Measurements from ENCODE around the gene ELN.

The ELN gene

GRCh38 chr7:74074770-74075169 is 46.8 kb downstream of the ELN start:
- Histone ChIP-seq H3K36me3 (ENCODE audit: control insufficient read depth, low read depth, low read length) (no peaks in the 10 kb centered on the region), H3K4me3 (ENCODE audit: low read length) (no peak overlapping the region), H3K9ac (ENCODE audit: low read length) (no peak overlapping the region), H3K4me1 (ENCODE audit: control insufficient read depth, low read depth, low read length) (peaks cover 7% of the 10 kb centered on the region), H3K27me3 (ENCODE audit: control insufficient read depth, insufficient read depth, low read length) (no peaks in the 10 kb centered on the region), H3K27ac (ENCODE audit: low read length) (no peak overlapping the region), H3K9me3 (ENCODE audit: control insufficient read depth, low read depth, low read length) (no peaks in the 10 kb centered on the region)

DNA sequence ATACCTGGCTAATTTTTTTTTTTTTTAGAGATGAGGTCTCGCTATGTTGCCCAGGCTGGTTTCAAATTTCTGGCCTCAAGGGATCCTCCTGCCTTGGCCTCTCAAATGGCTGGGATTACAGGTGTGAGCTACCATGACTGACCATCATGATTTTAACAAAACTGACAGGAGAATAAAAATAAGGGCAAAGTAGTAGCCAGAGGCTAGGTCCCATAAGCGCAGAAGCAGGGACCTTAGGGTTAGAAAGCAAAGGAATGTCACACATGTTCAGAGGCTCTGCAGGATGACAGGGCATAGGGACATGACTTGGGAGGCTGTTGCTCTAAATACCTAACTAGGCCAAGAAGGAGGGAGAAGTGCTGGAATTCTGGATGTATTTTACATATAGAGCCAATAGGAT is 50.5 kb downstream of the ELN start:
- Histone ChIP-seq H3K27ac (ENCODE audit: low read length) (no peak overlapping the region), H3K9ac (ENCODE audit: low read length) (no peak overlapping the region), H3K4me1 (ENCODE audit: control insufficient read depth, low read depth, low read length) (peaks cover 11% of the 10 kb centered on the region)

DNA sequence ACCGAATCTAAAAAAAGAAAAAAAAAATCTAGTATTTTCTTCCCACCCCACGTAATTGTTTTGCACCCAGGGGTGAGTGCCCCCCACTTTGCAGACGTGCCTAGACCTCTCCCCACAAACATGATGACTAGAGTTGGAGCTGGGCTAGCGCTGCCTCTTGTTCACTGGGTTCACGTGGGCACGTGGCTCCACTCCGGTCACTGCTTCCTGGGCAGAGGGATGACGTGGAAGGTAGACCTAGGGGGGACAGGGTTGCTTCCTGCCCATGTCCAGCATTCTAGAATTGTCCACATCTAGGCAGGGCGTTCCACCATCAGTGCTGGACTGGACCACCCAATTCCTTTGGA is 54.8 kb downstream of the ELN start:
- Histone ChIP-seq H3K27ac (ENCODE audit: low read length) (no peak overlapping the region), H3K4me3 (ENCODE audit: low read length) (peak overlapping the region; percentile 59)

More for the DNA sequence above, 50.5 kb downstream of the ELN start:
- Histone ChIP-seq H3K36me3 (ENCODE audit: control insufficient read depth, low read depth, low read length) (no peaks in the 10 kb centered on the region), H3K9me3 (ENCODE audit: control insufficient read depth, low read depth, low read length) (no peaks in the 10 kb centered on the region), H3K4me3 (ENCODE audit: low read length) (no peak overlapping the region), H3K27me3 (ENCODE audit: control insufficient read depth, insufficient read depth, low read length) (no peaks in the 10 kb centered on the region)

DNA sequence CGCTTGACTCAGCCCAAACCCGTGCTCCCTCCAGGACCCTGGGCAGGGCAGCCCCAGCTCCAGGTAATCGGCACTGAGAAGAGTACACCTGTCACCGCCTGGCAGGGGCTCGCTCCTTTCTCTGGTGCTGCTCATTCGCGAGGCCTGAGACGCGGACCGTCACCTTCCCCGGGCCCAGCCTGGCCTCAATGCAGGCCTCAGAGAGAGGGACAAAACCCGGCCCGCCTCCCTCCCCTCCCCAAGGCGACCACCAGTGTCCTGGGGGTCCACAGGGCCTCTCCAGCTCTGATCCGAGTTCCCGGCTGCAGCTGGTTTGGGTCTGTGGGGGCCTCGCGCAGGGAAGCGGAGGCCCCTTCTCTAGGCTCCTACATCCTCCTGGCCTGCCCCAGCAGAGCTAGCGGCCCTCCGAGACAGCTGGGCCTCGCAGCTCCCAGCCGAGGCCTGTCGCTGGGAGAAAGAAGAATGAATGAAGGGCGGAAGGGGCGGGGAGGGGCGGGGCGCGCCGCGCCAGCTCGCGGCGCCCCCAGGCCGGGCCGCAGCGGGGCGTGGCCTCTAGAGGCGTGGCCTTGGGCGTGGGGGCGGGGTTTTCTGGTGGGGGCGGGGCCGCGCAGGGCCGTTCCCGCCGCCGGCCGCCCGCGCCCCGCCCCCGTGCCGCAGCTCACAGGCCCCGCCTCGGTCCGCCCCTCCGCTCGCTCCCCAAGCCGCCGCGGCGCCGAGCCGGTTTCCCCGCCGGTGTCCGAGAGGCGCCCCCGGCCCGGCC is 55.3 kb downstream of the ELN start, which contains the start of gene LIMK1:
Gene LIMK1, plus strand, starts transcription at position 688 of the 760 bp plus-strand sequence. CDS start 187 bp downstream, outside the sequence.
- Histone ChIP-seq H3K4me1 (ENCODE audit: control insufficient read depth, low read depth, low read length) (peaks cover 18% of the 10 kb centered on the region), H3K9me3 (ENCODE audit: control insufficient read depth, low read depth, low read length) (no peaks in the 10 kb centered on the region), H3K4me3 (ENCODE audit: low read length) (peak within 1 kb of the TSS; percentile 79), H3K27ac (ENCODE audit: low read length) (no peak within 1 kb of the TSS), H3K27me3 (ENCODE audit: control insufficient read depth, insufficient read depth, low read length) (no peaks in the 10 kb centered on the region), H3K9ac (ENCODE audit: low read length) (peak within 1 kb of the TSS; percentile 81), H3K36me3 (ENCODE audit: control insufficient read depth, low read depth, low read length) (peaks cover 11% of the 10 kb centered on the region)

More for the DNA sequence above, 54.8 kb downstream of the ELN start:
- Histone ChIP-seq H3K9ac (ENCODE audit: low read length) (peak overlapping the region; percentile 22), H3K36me3 (ENCODE audit: control insufficient read depth, low read depth, low read length) (peaks cover 6% of the 10 kb centered on the region), H3K9me3 (ENCODE audit: control insufficient read depth, low read depth, low read length) (no peaks in the 10 kb centered on the region), H3K4me1 (ENCODE audit: control insufficient read depth, low read depth, low read length) (peaks cover 18% of the 10 kb centered on the region), H3K27me3 (ENCODE audit: control insufficient read depth, insufficient read depth, low read length) (no peaks in the 10 kb centered on the region)

GRCh38 chr7:74083928-74084721 is 56.2 kb downstream of the ELN start:
- Histone ChIP-seq H3K27ac (ENCODE audit: low read length) (no peak overlapping the region), H3K9me3 (ENCODE audit: control insufficient read depth, low read depth, low read length) (no peaks in the 10 kb centered on the region), H3K36me3 (ENCODE audit: control insufficient read depth, low read depth, low read length) (peaks cover 16% of the 10 kb centered on the region), H3K27me3 (ENCODE audit: control insufficient read depth, insufficient read depth, low read length) (no peaks in the 10 kb centered on the region), H3K4me3 (ENCODE audit: low read length) (peak overlapping the region; percentile 79), H3K9ac (ENCODE audit: low read length) (peak overlapping the region; percentile 81), H3K4me1 (ENCODE audit: control insufficient read depth, low read depth, low read length) (peaks cover 13% of the 10 kb centered on the region)

DNA sequence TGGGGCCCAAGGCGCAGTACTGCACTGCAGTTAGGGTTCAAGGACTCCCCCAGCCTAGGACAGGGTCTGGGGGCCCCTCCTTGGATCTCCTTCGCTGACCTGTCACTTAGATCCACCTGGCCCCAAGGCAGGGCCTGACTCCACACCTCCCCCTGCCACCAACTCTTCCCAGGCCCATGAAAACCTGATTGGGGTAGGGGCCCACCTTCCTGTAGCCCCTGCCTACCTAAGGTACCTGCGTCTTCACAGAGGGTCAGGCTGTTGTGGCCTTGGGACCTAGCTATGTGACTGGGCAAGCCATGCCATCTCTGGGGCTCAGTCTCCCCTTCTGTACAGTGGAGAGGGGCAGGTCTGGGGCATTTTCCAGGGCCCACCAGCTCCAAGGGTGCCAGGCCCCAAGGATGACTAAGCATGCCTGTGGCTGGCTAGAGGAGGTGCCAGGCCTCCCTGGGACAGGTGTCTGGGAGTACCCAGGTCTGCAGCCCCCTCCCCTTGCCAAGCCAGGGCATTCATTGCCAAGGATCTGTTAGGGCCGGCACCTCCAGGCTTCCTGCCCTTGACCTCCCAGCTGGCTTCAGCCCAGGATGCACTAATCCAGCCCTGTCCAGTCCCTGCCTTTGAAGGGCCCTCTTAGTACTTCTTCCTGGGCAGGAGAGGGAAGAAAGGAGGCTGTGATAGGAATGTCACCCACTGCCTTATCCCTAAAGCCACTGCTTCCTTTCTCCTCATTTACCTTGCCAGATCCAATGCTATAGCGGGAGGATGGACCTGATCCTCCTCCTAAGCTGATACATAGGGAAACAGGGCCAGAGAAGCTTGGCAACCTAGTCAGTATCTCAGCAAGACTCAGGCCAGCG is 57.0 kb downstream of the ELN start:
- Histone ChIP-seq H3K27me3 (ENCODE audit: control insufficient read depth, insufficient read depth, low read length) (no peaks in the 10 kb centered on the region), H3K4me3 (ENCODE audit: low read length) (peak overlapping the region; percentile 79), H3K36me3 (ENCODE audit: control insufficient read depth, low read depth, low read length) (peaks cover 20% of the 10 kb centered on the region), H3K9me3 (ENCODE audit: control insufficient read depth, low read depth, low read length) (no peaks in the 10 kb centered on the region), H3K4me1 (ENCODE audit: control insufficient read depth, low read depth, low read length) (peaks cover 11% of the 10 kb centered on the region), H3K9ac (ENCODE audit: low read length) (peak overlapping the region; percentile 81), H3K27ac (ENCODE audit: low read length) (no peak overlapping the region)

GRCh38 chr7:74087791-74088453 is 59.9 kb downstream of the ELN start:
- peaks cover 20% of the 10 kb centered on the region for H3K36me3 ChIP-seq (ENCODE audit: control insufficient read depth, low read depth, low read length)
- H3K9ac ChIP-seq (ENCODE audit: low read length) = no peak overlapping the region
- H3K4me1 ChIP-seq (ENCODE audit: control insufficient read depth, low read depth, low read length) = peaks cover 8% of the 10 kb centered on the region
- no peak overlapping the region for H3K27ac ChIP-seq (ENCODE audit: low read length)
- no peaks in the 10 kb centered on the region for H3K27me3 ChIP-seq (ENCODE audit: control insufficient read depth, insufficient read depth, low read length)
- no peaks in the 10 kb centered on the region for H3K9me3 ChIP-seq (ENCODE audit: control insufficient read depth, low read depth, low read length)
- H3K4me3 ChIP-seq (ENCODE audit: low read length) = no peak overlapping the region

DNA sequence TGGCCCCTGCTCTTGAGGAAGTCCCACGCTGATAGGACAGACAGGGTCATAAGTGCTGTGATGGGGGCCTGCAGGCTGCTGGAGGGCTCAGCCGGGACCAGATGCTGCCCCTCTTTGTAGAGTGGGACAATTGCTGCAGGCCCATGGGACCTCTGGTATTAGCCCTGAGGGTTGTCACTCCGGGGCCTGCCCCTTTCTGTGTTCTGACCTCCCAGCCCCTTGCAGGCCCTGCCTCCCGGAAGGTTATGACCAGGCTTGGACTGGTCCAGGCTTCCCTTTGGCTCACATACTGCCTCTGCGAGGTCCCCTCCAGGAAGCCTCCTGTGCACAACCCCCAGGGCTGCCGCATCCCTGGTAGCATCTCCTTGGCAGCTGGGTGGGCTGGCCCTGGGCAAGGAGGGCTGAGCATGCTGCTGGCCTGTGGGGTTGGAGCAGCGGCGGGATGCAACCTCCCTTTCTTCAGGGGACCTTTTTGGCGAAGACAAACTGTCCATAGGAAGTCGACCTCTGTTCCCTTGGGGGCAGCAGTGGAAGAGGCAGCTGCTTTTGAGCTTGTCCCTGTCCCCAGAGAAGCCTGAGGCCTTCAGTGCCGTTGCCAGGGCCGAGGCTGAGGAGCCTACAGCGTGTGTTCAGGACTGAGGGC is 64.5 kb downstream of the ELN start:
- H3K9ac ChIP-seq (ENCODE audit: low read length) = no peak overlapping the region
- no peaks in the 10 kb centered on the region for H3K9me3 ChIP-seq (ENCODE audit: control insufficient read depth, low read depth, low read length)
- peaks cover 15% of the 10 kb centered on the region for H3K36me3 ChIP-seq (ENCODE audit: control insufficient read depth, low read depth, low read length)
- H3K27me3 ChIP-seq (ENCODE audit: control insufficient read depth, insufficient read depth, low read length) = no peaks in the 10 kb centered on the region
- H3K4me1 ChIP-seq (ENCODE audit: control insufficient read depth, low read depth, low read length) = peaks cover 17% of the 10 kb centered on the region
- H3K27ac ChIP-seq (ENCODE audit: low read length) = no peak overlapping the region
- H3K4me3 ChIP-seq (ENCODE audit: low read length) = no peak overlapping the region

- H3K36me3 ChIP-seq (ENCODE audit: control insufficient read depth, low read depth, low read length) = peaks cover 18% of the 10 kb centered on the region
Measured at GRCh38 chr7:74092964-74093471, 65.0 kb downstream of the ELN start.

DNA sequence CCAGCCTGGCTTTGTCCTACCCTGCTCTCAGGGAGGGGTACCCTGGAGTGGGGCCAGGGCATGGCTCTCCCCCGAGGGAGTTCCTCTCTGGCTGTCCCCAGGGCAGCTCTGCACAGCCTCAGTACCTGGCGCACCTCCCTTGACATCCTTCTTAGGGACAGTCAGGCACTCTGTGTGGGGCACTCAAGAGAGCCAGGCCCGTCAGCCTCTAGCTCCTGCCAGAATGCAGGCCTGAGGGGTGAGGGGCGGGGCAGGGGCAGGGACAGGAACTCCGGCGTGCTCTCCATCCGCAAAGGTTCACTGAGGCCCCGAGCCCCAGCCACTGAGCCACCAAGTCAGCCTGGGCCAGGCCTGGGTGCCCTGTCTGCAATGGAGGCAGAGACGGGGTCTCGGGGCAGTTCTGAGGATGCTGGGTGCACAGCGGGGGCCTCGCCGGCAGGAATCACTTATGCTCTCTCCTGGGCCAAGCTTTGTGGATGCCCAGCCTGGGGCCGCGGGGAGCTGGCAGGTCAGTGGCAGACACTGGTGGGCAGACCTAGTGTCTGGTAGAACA is 65.8 kb downstream of the ELN start:
- peaks cover 19% of the 10 kb centered on the region for H3K36me3 ChIP-seq (ENCODE audit: control insufficient read depth, low read depth, low read length)
- H3K4me1 ChIP-seq (ENCODE audit: control insufficient read depth, low read depth, low read length) = peaks cover 17% of the 10 kb centered on the region
- H3K27ac ChIP-seq (ENCODE audit: low read length) = peak overlapping the region; percentile 73
- peak overlapping the region; percentile 36 for H3K9ac ChIP-seq (ENCODE audit: low read length)
- no peaks in the 10 kb centered on the region for H3K9me3 ChIP-seq (ENCODE audit: control insufficient read depth, low read depth, low read length)
- no peaks in the 10 kb centered on the region for H3K27me3 ChIP-seq (ENCODE audit: control insufficient read depth, insufficient read depth, low read length)
- peak overlapping the region; percentile 49 for H3K4me3 ChIP-seq (ENCODE audit: low read length)

More at GRCh38 chr7:74092964-74093471, 65.0 kb downstream of the ELN start:
- peaks cover 17% of the 10 kb centered on the region for H3K4me1 ChIP-seq (ENCODE audit: control insufficient read depth, low read depth, low read length)
- H3K27ac ChIP-seq (ENCODE audit: low read length) = no peak overlapping the region
- no peak overlapping the region for H3K9ac ChIP-seq (ENCODE audit: low read length)
- H3K4me3 ChIP-seq (ENCODE audit: low read length) = no peak overlapping the region
- H3K9me3 ChIP-seq (ENCODE audit: control insufficient read depth, low read depth, low read length) = no peaks in the 10 kb centered on the region
- no peaks in the 10 kb centered on the region for H3K27me3 ChIP-seq (ENCODE audit: control insufficient read depth, insufficient read depth, low read length)
